ENCODE measurements around the gene HEPN1.

The HEPN1 gene

GRCh38 chr11:124874571-124875255, 44.3 kb upstream of the HEPN1 start:
- TF ChIP-seq CTCF (IDR thresholded peaks at IDR 0.05; ENCODE audit: low read depth, low read length, poor library complexity, severe bottlenecking), result no peak
- TF ChIP-seq EZH2phosphoT487 (IDR thresholded peaks at IDR 0.05; ENCODE audit: borderline replicate concordance, low read length), result no peak
- peaks cover 27% of the 10 kb centered on the region for H3K27me3 ChIP-seq (ENCODE audit: control insufficient read depth, low read length)

GRCh38 chr11:124875401-124875800, 43.6 kb upstream of the HEPN1 start:
- no peaks in the 10 kb centered on the region for H3K36me3 ChIP-seq (ENCODE audit: control insufficient read depth, low read length)
- H4K20me1 ChIP-seq (ENCODE audit: control insufficient read depth, insufficient read depth, low read depth, low read length), result no peaks in the 10 kb centered on the region
- H3K4me1 ChIP-seq (ENCODE audit: control insufficient read depth, low read length), result peaks cover 9% of the 10 kb centered on the region
- no peak overlapping the region for H3K27ac ChIP-seq (ENCODE audit: low read depth, low read length)
- H3K4me2 ChIP-seq (ENCODE audit: low read length), result peak overlapping the region; percentile 81
- no peaks in the 10 kb centered on the region for H3K9me2 ChIP-seq (replicated peaks; ENCODE audit: control insufficient read depth, low read length)
- H3K79me2 ChIP-seq (ENCODE audit: control insufficient read depth, low read length), result no peaks in the 10 kb centered on the region
- TF ChIP-seq EZH2phosphoT487 (IDR thresholded peaks at IDR 0.05; ENCODE audit: borderline replicate concordance, low read length) (no peak), CTCF (IDR thresholded peaks at IDR 0.05; ENCODE audit: low read depth, low read length, poor library complexity, severe bottlenecking) (no peak)
- H3K9me3 ChIP-seq (ENCODE audit: control insufficient read depth, insufficient read depth, low read length), result no peaks in the 10 kb centered on the region
- no peak overlapping the region for H3K4me3 ChIP-seq (ENCODE audit: low read length)
- H3F3A ChIP-seq (ENCODE audit: control insufficient read depth, insufficient read depth), result no peaks in the 10 kb centered on the region
- peaks cover 27% of the 10 kb centered on the region for H3K27me3 ChIP-seq (ENCODE audit: control insufficient read depth, low read length)

More at GRCh38 chr11:124874571-124875255, 44.3 kb upstream of the HEPN1 start:
- Histone ChIP-seq H3K9me2 (replicated peaks; ENCODE audit: control insufficient read depth, low read length) (no peaks in the 10 kb centered on the region), H4K20me1 (ENCODE audit: control insufficient read depth, insufficient read depth, low read depth, low read length) (no peaks in the 10 kb centered on the region), H3K4me2 (ENCODE audit: low read length) (no peak overlapping the region), H3K4me3 (ENCODE audit: low read length) (no peak overlapping the region), H3K36me3 (ENCODE audit: control insufficient read depth, low read length) (no peaks in the 10 kb centered on the region), H3K9me3 (ENCODE audit: control insufficient read depth, insufficient read depth, low read length) (no peaks in the 10 kb centered on the region), H3F3A (ENCODE audit: control insufficient read depth, insufficient read depth) (no peaks in the 10 kb centered on the region), H3K27ac (ENCODE audit: low read depth, low read length) (no peak overlapping the region), H3K4me1 (ENCODE audit: control insufficient read depth, low read length) (peaks cover 9% of the 10 kb centered on the region), H3K79me2 (ENCODE audit: control insufficient read depth, low read length) (no peaks in the 10 kb centered on the region)

GRCh38 chr11:124875943-124876817, 42.9 kb upstream of the HEPN1 start:
- Histone ChIP-seq H3F3A (ENCODE audit: control insufficient read depth, insufficient read depth) (no peaks in the 10 kb centered on the region), H4K20me1 (ENCODE audit: control insufficient read depth, insufficient read depth, low read depth, low read length) (no peaks in the 10 kb centered on the region), H3K4me2 (ENCODE audit: low read length) (peak overlapping the region; percentile 81), H3K79me2 (ENCODE audit: control insufficient read depth, low read length) (no peaks in the 10 kb centered on the region), H3K4me1 (ENCODE audit: control insufficient read depth, low read length) (peaks cover 9% of the 10 kb centered on the region), H3K9me3 (ENCODE audit: control insufficient read depth, insufficient read depth, low read length) (no peaks in the 10 kb centered on the region), H3K27ac (ENCODE audit: low read depth, low read length) (no peak overlapping the region), H3K27me3 (ENCODE audit: control insufficient read depth, low read length) (peaks cover 27% of the 10 kb centered on the region), H3K4me3 (ENCODE audit: low read length) (peak overlapping the region; percentile 74), H3K9me2 (replicated peaks; ENCODE audit: control insufficient read depth, low read length) (no peaks in the 10 kb centered on the region), H3K36me3 (ENCODE audit: control insufficient read depth, low read length) (no peaks in the 10 kb centered on the region)
- TF ChIP-seq CTCF (IDR thresholded peaks at IDR 0.05; ENCODE audit: low read depth, low read length, poor library complexity, severe bottlenecking), result peak; percentile 77
- no peak for TF ChIP-seq EZH2phosphoT487 (IDR thresholded peaks at IDR 0.05; ENCODE audit: borderline replicate concordance, low read length)

All from DOHH2 (cell line).